ENCODE results near the gene DUS1L.

DNA sequence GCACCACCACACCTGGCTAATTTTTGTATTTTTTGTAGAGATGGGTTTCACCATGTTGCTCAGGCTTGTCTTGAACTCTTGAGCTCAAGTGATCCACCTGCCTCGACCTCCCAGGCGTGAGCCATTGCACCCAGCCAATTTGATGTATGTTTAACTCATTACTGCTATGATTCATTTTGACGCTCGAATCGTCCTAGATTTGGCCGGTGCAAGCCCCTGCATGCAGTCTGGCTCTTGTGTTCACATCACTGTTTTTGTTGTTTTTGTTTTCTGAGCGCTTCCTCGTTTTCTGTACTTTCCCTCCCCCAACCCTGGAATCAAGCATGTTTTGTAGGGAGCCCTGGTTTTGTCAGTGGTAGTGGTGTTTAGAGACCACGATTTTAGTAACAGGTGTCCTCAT lies 7.8 kb upstream of the DUS1L start:
- TF ChIP-seq, protein P1, sequence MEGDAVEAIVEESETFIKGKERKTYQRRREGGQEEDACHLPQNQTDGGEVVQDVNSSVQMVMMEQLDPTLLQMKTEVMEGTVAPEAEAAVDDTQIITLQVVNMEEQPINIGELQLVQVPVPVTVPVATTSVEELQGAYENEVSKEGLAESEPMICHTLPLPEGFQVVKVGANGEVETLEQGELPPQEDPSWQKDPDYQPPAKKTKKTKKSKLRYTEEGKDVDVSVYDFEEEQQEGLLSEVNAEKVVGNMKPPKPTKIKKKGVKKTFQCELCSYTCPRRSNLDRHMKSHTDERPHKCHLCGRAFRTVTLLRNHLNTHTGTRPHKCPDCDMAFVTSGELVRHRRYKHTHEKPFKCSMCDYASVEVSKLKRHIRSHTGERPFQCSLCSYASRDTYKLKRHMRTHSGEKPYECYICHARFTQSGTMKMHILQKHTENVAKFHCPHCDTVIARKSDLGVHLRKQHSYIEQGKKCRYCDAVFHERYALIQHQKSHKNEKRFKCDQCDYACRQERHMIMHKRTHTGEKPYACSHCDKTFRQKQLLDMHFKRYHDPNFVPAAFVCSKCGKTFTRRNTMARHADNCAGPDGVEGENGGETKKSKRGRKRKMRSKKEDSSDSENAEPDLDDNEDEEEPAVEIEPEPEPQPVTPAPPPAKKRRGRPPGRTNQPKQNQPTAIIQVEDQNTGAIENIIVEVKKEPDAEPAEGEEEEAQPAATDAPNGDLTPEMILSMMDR (IDR thresholded peaks at IDR 0.05; ENCODE audit: borderline replicate concordance, extremely low read depth, low read length, poor library complexity, severe bottlenecking) = no peak
- no peak for TF ChIP-seq EZH2 (IDR thresholded peaks at IDR 0.05; ENCODE audit: borderline replicate concordance, low read depth, low read length, severe bottlenecking)

Measured in DND-41 (cell line).